ENCODE data around the gene SHCBP1.
"Not testable (repeated sequence)": the region's sequence is repeated elsewhere in the genome, so short reads cannot be mapped to it uniquely, and the experiment has no call there.

GRCh38 chr16:46626681-46627080 is 5.5 kb upstream of the SHCBP1 start:
- not testable (repeated sequence) for TF ChIP-seq CTCF (IDR thresholded peaks at IDR 0.05); EZH2 (IDR thresholded peaks at IDR 0.05; ENCODE audit: borderline replicate concordance, insufficient read depth, low read depth, low read length, poor library complexity, severe bottlenecking)
